Keratinocyte (primary cell): ENCODE measurements around the gene ZMYM5.

ENCODE experiments used
- CTCF ChIP-seq, 3 experiments: IDR thresholded peaks in 1 of 3; conservative IDR thresholded peaks in 1 of 3; optimal IDR thresholded peaks in 1 of 3; 2 replicates in 2 of 3; 3 replicates in 1 of 3; pipeline versions ENCODE3 to v1.5.1; 2011; ENCODE audit warnings: low read length in 3 of 3, mild to moderate bottlenecking in 3 of 3, moderate library complexity in 2 of 3, control low read depth in 1 of 3, inconsistent platforms in 1 of 3; ENCODE audit not compliant: insufficient read depth in 2 of 3; ENCODE audit errors: extremely low read depth in 1 of 3
- EZH2 ChIP-seq: IDR thresholded peaks from one replicate; pipeline ENCODE4 v1.6.1; 2012; ENCODE audit warnings: inconsistent platforms, mild to moderate bottlenecking, low read length, moderate library complexity

GRCh38 chr13:19836472-19836871 is 27.0 kb downstream of the ZMYM5 start:
- TF ChIP-seq CTCF (optimal IDR thresholded peaks at IDR 0.05 in 1 of 3, IDR thresholded peaks at IDR 0.05 in 1 of 3, conservative IDR thresholded peaks at IDR 0.05 in 1 of 3; ENCODE audit: extremely low read depth in 1 of 3, insufficient read depth in 2 of 3, low read length in 3 of 3) (no peak), EZH2 (no peak)
